MCF 10A (cell line): ENCODE data around the gene ARHGEF28. TPM values are rescaled to one million over a fixed set of nuclear protein-coding genes. Genes with fewer than 3 reads are reported as not detected.

Source experiments
- Bru-seq: library from RNA; stranded (reverse); fragments of 400-500 nt; gene quantifications from one replicate; lab custom pipeline; 2021; lab: Mats Ljungman, UMichigan
- BruChase-seq, 2 experiments: library from RNA; stranded (reverse); fragments of 400-500 nt; gene quantifications; one replicate each; lab custom pipeline; 2021; lab: Mats Ljungman, UMichigan
- BruUV-seq: library from RNA; stranded (reverse); fragments of 400-500 nt; replicated peaks from 2 replicates; lab custom pipeline; 2021; lab: Mats Ljungman, UMichigan
- CTCF ChIA-PET: fragments of 300-600 bp; sonication (Branson Sonifier 250); formaldehyde crosslinking; extraction: SDS; loops from one replicate; lab custom pipeline; 2021; ENCODE audit warnings: antibody characterized with exemption, inconsistent platforms; lab: Yijun Ruan, JAX
- POLR2A ChIA-PET: fragments of 300-600, 350-650 bp; sonication (Branson Sonifier 250); formaldehyde crosslinking; extraction: SDS; loops from one replicate; lab custom pipeline; 2020; ENCODE audit warnings: antibody characterized with exemption, inconsistent platforms; lab: Yijun Ruan, JAX
- DNase-seq: peaks from one replicate; pipeline ENCODE4 v3.0.0-alpha.2; 2018; ENCODE audit not compliant: unreplicated experiment
- H3K27ac Mint-ChIP-seq: one replicate; pipeline ENCODE4 v1.8.0; 2022; ENCODE audit warnings: mild to moderate bottlenecking, low read depth, mixed read lengths; ENCODE audit not compliant: unreplicated experiment
- H3K27me3 Mint-ChIP-seq: one replicate; pipeline ENCODE4 v1.8.0; 2022; ENCODE audit warnings: mixed read lengths; ENCODE audit not compliant: insufficient read depth, unreplicated experiment
- H3K36me3 Mint-ChIP-seq: one replicate; pipeline ENCODE4 v1.8.0; 2022; ENCODE audit warnings: mild to moderate bottlenecking, moderate library complexity, mixed read lengths; ENCODE audit not compliant: insufficient read depth, unreplicated experiment
- H3K4me1 Mint-ChIP-seq: one replicate; pipeline ENCODE4 v1.8.0; 2022; ENCODE audit warnings: mixed read lengths; ENCODE audit not compliant: insufficient read depth, unreplicated experiment
- H3K4me3 Mint-ChIP-seq: one replicate; pipeline ENCODE4 v1.8.0; 2022; ENCODE audit warnings: mild to moderate bottlenecking, moderate library complexity, mixed read lengths; ENCODE audit not compliant: unreplicated experiment
- H3K9me3 Mint-ChIP-seq: one replicate; pipeline ENCODE4 v1.8.0; 2022; ENCODE audit warnings: mixed read lengths; ENCODE audit not compliant: unreplicated experiment
- CTCF ChIP-seq: fragments of 200-600 bp; IDR thresholded peaks from one replicate; pipeline ENCODE4 v1.8.0; 2022; ENCODE audit warnings: antibody characterized with exemption, mild to moderate bottlenecking; ENCODE audit not compliant: unreplicated experiment
- intact Hi-C: fragments of 100-400 bp; cut with micrococcal nuclease; formaldehyde crosslinking; loops from 2 replicates; pipeline ENCODE4 v1.14.1; 2022
- long read RNA-seq: library from polyadenylated mRNA; stranded (forward); transcript quantifications from one replicate; pipeline ENCODE4 v2.0.0, GENCODE V29; 2022
- total RNA-seq: library from RNA; stranded (reverse); gene quantifications from 2 replicates; pipeline ENCODE4 v1.2.3, GENCODE V29; 2022

The ARHGEF28 gene
- total RNA-seq (27.2 and 34.8 TPM in 2 replicates), Bru-seq, nascent RNA (percentile 85 among the genes with signal in this experiment), BruChase-seq, experiment 1, labeled RNA remaining after a 6-hour chase (percentile 61 among the genes with signal in this experiment), BruChase-seq, experiment 2, labeled RNA remaining after a 2-hour chase (percentile 74 among the genes with signal in this experiment)
- long read RNA-seq, full-length matches to known transcripts: 31 of 63 reads
- long read RNA-seq, partial matches to known transcripts: 17 of 63 reads
- long read RNA-seq, other reads (novel, unspliced or antisense): 15 of 63 reads

- BruUV-seq: no TSS peak
- Mint-ChIP-seq H3K27ac (peak within 1 kb of the TSS; percentile 46), H3K4me1 (peaks cover 34% of the 10 kb centered on the region), H3K36me3 (peaks cover 9% of the 10 kb centered on the region), H3K27me3 (no peaks in the 10 kb centered on the region), H3K4me3 (peak within 1 kb of the TSS; percentile 72), H3K9me3 (no peaks in the 10 kb centered on the region)
- CTCF ChIA-PET: interaction anchor here (1.0 to 2.0 kb wide), 7 partner anchors 9 to 167 kb away, joined by 3 to 13 read pairs (median 4); no protein-coding TSS in a partner anchor
- no peak for TF ChIP-seq CTCF
- peak; percentile 79 for DNase-seq
- intact Hi-C loops: loop anchor here (2.0 kb wide), 1 partner anchor 67 kb away; no protein-coding TSS in a partner anchor
- POLR2A ChIA-PET: interaction anchor here (0.7 to 5.0 kb wide), 21 partner anchors 11 to 188 kb away, joined by 3 to 87 read pairs (median 4); partner anchors contain the start of genes ANKRA2 and UTP15
Measured at GRCh38 chr5:73625944-73626811, at the start of gene ARHGEF28. Gene ARHGEF28, plus strand, starts transcription at chr5:73626196. Its CDS starts 58,656 bp downstream, at chr5:73684852.

- BruUV-seq: no TSS peak
- intact Hi-C loops: no loop called here
- DNase-seq: no peak
- ChIA-PET CTCF (interaction anchor here (1.0 to 2.7 kb wide), 3 partner anchors 9 to 111 kb away, joined by 4 to 15 read pairs (median 5); no protein-coding TSS in a partner anchor), POLR2A (interaction anchor here (0.9 kb wide), 1 partner anchor 19 kb away, joined by 3 read pairs; no protein-coding TSS in a partner anchor)
- H3K9me3 Mint-ChIP-seq: no peaks in the 10 kb centered on the region
- no peak overlapping the region for H3K27ac Mint-ChIP-seq
- H3K27me3 Mint-ChIP-seq: no peaks in the 10 kb centered on the region
- TF ChIP-seq CTCF: no peak
- peaks cover 41% of the 10 kb centered on the region for H3K36me3 Mint-ChIP-seq
- no peak overlapping the region for H3K4me3 Mint-ChIP-seq
- no peaks in the 10 kb centered on the region for H3K4me1 Mint-ChIP-seq
Measured at GRCh38 chr5:73582285-73583145, 43.5 kb upstream of the ARHGEF28 start.

GRCh38 chr5:73587923-73588322 is 38.1 kb upstream of the ARHGEF28 start:
- no peaks in the 10 kb centered on the region for H3K9me3 Mint-ChIP-seq
- no peak for DNase-seq
- intact Hi-C loops: no loop called here
- TF ChIP-seq CTCF: no peak
- no TSS peak for BruUV-seq
- H3K4me3 Mint-ChIP-seq: no peak overlapping the region
- no peak overlapping the region for H3K27ac Mint-ChIP-seq
- H3K36me3 Mint-ChIP-seq: peaks cover 6% of the 10 kb centered on the region
- peaks cover 12% of the 10 kb centered on the region for H3K4me1 Mint-ChIP-seq
- no peaks in the 10 kb centered on the region for H3K27me3 Mint-ChIP-seq
- ChIA-PET CTCF (interaction anchor here (1.0 to 10.3 kb wide), 3 partner anchors 9 to 204 kb away, joined by 3 to 298 read pairs (median 4); no protein-coding TSS in a partner anchor), POLR2A (interaction anchor here (0.6 to 1.7 kb wide), 3 partner anchors 86 to 206 kb away, joined by 3 to 5 read pairs (median 3); no protein-coding TSS in a partner anchor)
